Glutamatergic neuron (in vitro differentiated cells): ENCODE data around the gene DPH1. TPM values are rescaled to one million over a fixed set of nuclear protein-coding genes. Genes with fewer than 3 reads are reported as not detected.

ENCODE experiments used
- DNase-seq: peaks from one replicate; pipeline ENCODE4 v3.0.0; 2022
- H3K27ac Mint-ChIP-seq: one replicate; pipeline ENCODE4 v1.8.0; 2020; ENCODE audit warnings: mild to moderate bottlenecking, mixed read lengths, inconsistent platforms; ENCODE audit not compliant: unreplicated experiment
- H3K27me3 Mint-ChIP-seq: one replicate; pipeline ENCODE4 v1.8.0; 2020; ENCODE audit warnings: mild to moderate bottlenecking, moderate library complexity, mixed read lengths, inconsistent platforms; ENCODE audit not compliant: unreplicated experiment
- H3K36me3 Mint-ChIP-seq: one replicate; pipeline ENCODE4 v1.8.0; 2020; ENCODE audit warnings: mild to moderate bottlenecking, mixed read lengths, inconsistent platforms; ENCODE audit not compliant: unreplicated experiment
- H3K4me1 Mint-ChIP-seq: one replicate; pipeline ENCODE4 v1.8.0; 2020; ENCODE audit warnings: mild to moderate bottlenecking, low read depth, mixed read lengths, inconsistent platforms; ENCODE audit not compliant: unreplicated experiment
- H3K4me3 Mint-ChIP-seq: one replicate; pipeline ENCODE4 v1.8.0; 2020; ENCODE audit warnings: mild to moderate bottlenecking, mixed read lengths, inconsistent platforms; ENCODE audit not compliant: unreplicated experiment
- H3K9me3 Mint-ChIP-seq: one replicate; pipeline ENCODE4 v1.8.0; 2020; ENCODE audit warnings: mild to moderate bottlenecking, moderate library complexity, mixed read lengths, inconsistent platforms; ENCODE audit not compliant: unreplicated experiment
- total RNA-seq: library from RNA; stranded (reverse); fragmentation: NEBNext Ultra II Directional; extraction: Animal tissue kit (Norgen Biotek cat#: 25700); gene quantifications from one replicate; pipeline ENCODE4 v1.2.1, GENCODE V29; 2021; ENCODE audit not compliant: unreplicated experiment
- TF ChIP-seq, protein P1 (sequence below): fragments of 200-600 bp; sonication (generic); IDR thresholded peaks from one replicate; pipeline ENCODE4 v1.5.0; 2021; ENCODE audit not compliant: partially characterized antibody, unreplicated experiment

Gene DPH1
- total RNA-seq, 1 donor from 2014 or later: 36.4 TPM

DNA sequence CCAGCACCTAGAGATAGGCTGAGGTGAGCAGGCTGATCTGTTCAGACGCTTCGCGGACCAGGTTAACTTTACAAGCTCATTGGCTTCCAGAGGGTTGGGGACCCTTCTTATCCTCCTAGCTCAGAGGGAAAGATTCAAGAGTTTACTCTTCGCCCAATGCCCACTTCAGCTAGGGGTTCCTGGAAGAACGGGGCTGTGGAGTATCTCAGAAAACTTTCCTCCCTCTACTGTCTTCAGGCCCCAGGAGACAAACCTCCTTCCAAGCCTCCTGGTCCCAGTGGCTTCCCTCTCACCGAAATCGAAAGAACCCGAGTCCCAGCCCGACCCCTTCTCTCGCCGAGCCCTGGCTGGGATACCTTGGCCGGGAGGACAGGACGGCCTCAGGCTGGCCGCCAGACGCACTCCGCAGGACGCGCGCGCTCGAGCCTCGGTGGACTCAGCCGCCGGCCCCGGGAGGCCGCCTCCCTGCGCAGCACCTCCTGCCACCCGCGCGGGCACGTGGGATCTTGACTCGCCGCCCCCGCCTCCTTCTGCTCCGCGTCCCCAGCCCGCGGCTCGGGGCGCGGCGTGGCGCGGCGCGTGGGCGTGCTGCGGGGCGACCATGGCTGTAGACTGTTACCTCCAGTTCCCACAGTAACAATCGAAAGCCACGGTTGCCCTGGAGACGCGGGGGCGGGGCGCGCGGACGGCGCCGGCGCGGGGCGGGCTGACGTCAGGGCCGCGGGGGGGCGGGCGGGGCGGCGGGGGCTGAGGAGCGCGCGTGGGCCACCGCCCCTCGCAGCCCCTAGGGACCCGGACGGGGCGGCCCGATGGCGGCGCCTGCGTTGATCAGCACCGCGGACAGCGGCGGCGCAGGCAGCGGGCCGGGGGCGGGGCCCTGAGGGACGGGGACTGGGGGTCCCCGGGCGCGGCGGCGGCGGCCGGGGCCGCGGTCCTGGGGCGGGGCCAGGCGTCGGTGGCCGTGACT, 19.7 kb downstream of the DPH1 start:
- Mint-ChIP-seq H3K36me3 (no peaks in the 10 kb centered on the region), H3K4me3 (peak overlapping the region; percentile 78), H3K4me1 (peaks cover 3% of the 10 kb centered on the region), H3K27ac (peak overlapping the region; percentile 84), H3K27me3 (peaks cover 14% of the 10 kb centered on the region), H3K9me3 (peaks cover 9% of the 10 kb centered on the region)
- TF ChIP-seq, protein P1, sequence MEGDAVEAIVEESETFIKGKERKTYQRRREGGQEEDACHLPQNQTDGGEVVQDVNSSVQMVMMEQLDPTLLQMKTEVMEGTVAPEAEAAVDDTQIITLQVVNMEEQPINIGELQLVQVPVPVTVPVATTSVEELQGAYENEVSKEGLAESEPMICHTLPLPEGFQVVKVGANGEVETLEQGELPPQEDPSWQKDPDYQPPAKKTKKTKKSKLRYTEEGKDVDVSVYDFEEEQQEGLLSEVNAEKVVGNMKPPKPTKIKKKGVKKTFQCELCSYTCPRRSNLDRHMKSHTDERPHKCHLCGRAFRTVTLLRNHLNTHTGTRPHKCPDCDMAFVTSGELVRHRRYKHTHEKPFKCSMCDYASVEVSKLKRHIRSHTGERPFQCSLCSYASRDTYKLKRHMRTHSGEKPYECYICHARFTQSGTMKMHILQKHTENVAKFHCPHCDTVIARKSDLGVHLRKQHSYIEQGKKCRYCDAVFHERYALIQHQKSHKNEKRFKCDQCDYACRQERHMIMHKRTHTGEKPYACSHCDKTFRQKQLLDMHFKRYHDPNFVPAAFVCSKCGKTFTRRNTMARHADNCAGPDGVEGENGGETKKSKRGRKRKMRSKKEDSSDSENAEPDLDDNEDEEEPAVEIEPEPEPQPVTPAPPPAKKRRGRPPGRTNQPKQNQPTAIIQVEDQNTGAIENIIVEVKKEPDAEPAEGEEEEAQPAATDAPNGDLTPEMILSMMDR: no peak
- peak; percentile 90 for DNase-seq

DNA sequence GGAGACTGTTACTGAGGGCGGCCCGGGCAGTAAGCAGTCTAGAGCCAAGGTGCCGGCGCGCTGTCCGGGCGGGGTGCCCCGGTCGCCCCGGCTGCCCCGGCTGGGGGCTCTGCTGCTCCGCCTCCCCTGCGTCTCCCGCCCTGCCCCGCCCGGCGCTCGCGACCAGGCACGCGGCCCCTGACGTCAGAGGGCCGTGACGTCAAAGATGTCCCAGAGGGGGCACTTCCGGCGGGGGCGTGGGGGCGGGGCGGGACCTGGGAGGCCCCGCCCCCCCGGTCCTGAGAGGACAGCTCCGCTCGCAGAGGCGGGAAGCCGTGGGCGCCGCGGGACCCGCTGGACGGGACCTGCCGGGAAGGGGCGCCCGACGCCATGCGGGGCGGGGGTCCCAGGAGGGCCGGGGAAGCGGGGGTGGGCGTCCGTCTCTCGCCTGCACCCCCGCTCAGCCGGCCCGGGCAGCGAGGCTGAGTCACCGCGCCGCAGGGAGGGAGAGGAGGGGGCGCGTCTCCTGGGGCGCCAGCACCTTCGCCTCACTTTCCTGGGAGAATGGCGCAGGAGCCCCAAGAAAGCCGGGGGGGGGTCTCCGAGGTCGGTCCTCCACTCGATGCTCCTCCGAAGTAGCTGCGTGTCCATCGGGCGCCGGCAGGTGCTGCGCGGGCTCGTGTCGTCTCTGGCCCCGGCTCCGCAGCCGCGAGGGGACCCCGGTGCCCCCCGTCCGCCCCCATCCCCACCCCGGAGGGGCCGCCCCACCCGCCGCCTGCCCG, 20.5 kb downstream of the DPH1 start:
- peak; percentile 83 for DNase-seq
- Mint-ChIP-seq H3K36me3 (no peaks in the 10 kb centered on the region), H3K9me3 (peaks cover 9% of the 10 kb centered on the region), H3K4me3 (no peak overlapping the region), H3K4me1 (peaks cover 3% of the 10 kb centered on the region), H3K27ac (no peak overlapping the region), H3K27me3 (peaks cover 14% of the 10 kb centered on the region)
- TF ChIP-seq, protein P1: no peak

DNA sequence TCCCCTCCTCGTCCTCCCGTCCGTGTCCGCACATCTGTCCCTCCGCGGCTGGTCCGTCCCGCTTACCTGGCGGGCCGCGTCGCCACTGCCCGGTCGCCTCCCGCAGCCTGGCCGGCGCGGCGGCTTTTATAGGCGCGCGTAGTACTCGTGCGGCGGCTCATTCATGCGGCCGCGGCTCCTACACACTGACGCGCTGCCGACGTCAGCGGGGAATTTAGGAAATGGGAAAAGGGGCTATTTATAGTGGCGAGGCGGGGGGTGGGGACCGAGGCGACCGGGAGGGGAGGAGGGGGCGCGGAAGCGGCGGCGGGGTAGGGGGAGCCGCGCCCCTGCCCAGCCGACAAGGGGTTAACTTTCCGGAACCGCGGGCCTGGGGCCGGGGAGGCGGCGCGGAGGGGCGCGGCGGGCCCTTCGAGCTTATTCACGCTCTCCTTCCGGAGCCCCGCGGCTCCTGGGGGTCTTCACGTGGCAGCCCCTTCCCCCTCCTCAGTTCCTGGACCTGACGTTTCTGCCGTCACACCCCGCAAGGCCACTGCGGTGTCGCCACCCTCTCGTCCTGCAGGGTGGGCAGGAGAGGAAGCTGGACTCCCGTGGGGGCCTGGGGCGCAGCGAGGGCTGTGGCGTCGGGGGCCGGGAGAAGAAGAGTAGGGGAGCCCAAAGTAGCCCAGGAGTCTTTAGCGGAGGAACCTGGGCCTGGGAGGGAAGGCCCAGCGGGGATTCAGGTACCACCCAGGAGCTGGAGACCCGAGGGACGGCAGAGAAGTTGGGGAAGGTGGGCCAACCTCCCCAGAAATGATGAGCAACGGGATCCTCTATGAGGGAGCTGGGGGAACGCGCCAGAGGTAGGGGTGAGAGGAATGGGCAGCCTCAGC, 21.3 kb downstream of the DPH1 start:
- TF ChIP-seq, protein P1: no peak
- H3K4me1 Mint-ChIP-seq: peaks cover 3% of the 10 kb centered on the region
- H3K36me3 Mint-ChIP-seq: no peaks in the 10 kb centered on the region
- DNase-seq: peak; percentile 46
- H3K9me3 Mint-ChIP-seq: peaks cover 9% of the 10 kb centered on the region
- H3K27me3 Mint-ChIP-seq: peaks cover 14% of the 10 kb centered on the region
- no peak overlapping the region for H3K27ac Mint-ChIP-seq
- H3K4me3 Mint-ChIP-seq: peak overlapping the region; percentile 25

DNA sequence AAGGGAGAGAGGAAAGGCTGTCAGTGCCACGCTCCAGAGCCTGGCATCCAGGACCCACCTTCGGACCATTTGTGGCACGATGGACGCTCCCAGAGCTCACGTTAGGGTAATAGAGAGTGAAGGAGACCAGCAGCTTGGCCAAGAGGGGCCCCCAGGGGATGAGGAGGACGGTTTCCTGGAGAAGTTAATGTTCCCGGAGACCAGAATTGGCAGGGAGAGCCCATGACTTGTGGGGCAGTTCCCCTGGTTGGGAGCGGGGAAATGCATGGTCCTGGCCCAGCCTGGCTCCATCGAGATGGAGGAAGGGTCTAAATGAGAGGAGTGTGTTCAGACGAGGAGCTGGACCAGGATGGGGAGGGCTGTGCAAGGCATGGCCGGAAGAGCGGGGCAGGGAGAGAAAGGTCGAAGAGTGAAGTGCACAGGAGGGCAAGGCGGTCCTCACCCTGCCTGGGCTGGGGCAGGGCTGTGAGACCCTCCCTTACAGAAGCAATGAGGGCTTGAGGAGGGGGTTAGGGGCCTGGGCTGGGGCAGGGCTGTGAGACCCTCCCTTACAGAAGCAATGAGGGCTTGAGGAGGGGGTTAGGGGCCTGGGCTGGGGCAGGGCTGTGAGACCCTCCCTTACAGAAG, 22.1 kb downstream of the DPH1 start:
- Mint-ChIP-seq H3K27ac (no peak overlapping the region), H3K4me3 (peak overlapping the region; percentile 25), H3K4me1 (peaks cover 3% of the 10 kb centered on the region), H3K27me3 (peaks cover 14% of the 10 kb centered on the region), H3K36me3 (no peaks in the 10 kb centered on the region), H3K9me3 (peaks cover 9% of the 10 kb centered on the region)
- TF ChIP-seq, protein P1: no peak
- DNase-seq: no peak
